Muscle of arm (tissue), 12 donors: ENCODE data around the gene SPDEF. TPM values are rescaled to one million over a fixed set of nuclear protein-coding genes. Genes with fewer than 3 reads are reported as not detected.

Experiments used
- polyA plus RNA-seq, 12 donors: library from polyadenylated mRNA; unstranded; fragments of 120-200 nt; gene quantifications; one replicate each; pipeline ENCODE4 v1.2.1, GENCODE V29; 2013; ENCODE audit not compliant: insufficient read length in 12 of 12

Gene SPDEF
- polyA plus RNA-seq, 12 donors: 0.09 to 0.23 (median 0.15) TPM; not detected in 5

Other genes with a start within 250 kb of the SPDEF start
- 10 to 100 TPM in 11 of 12 donors, not detected in 1; 17.6 to 36.9 (median 27.8) TPM for gene NUDT3, start 163.7 kb downstream of the SPDEF start, polyA plus RNA-seq
- gene RPS10, start 130.3 kb downstream of the SPDEF start, polyA plus RNA-seq: 1,000 to 10,000 TPM in 10 of 12 donors, 100 to 1,000 TPM in 1, not detected in 1; 861 to 1,651 (median 1,510) TPM
- 1 to 10 TPM in 8 of 12 donors, under 1 TPM in 2, not detected in 2; 0.43 to 3.0 (median 1.2) TPM for gene PACSIN1, start 90.3 kb downstream of the SPDEF start, polyA plus RNA-seq
- gene ILRUN, start 140.4 kb upstream of the SPDEF start, polyA plus RNA-seq: 10 to 100 TPM in 11 of 12 donors, not detected in 1; 53.5 to 98.5 (median 84.0) TPM
- gene SNRPC, start 201.2 kb upstream of the SPDEF start, polyA plus RNA-seq: 100 to 1,000 TPM in 10 of 12 donors, 10 to 100 TPM in 1, not detected in 1; 76.1 to 138 (median 113) TPM
- 10 to 100 TPM in 11 of 12 donors, not detected in 1; 10.3 to 18.2 (median 14.9) TPM for gene BLTP3A, start 235.8 kb upstream of the SPDEF start, polyA plus RNA-seq